ENCODE data around the gene NIPAL1. TPM values are rescaled to one million over a fixed set of nuclear protein-coding genes. Genes with fewer than 3 reads are reported as not detected.
A peak's percentile ranks its signal among the peaks of the same experiment; 100 is the strongest.

NIPAL1 gene
- total RNA-seq, 1 experiment from 2014 or later: 7.1 TPM

- TF ChIP-seq E2F5 (CRISPR knock-in tag; IDR thresholded peaks at IDR 0.05): no peak
- no peak for TF ChIP-seq GABPB1 (CRISPR knock-in tag; IDR thresholded peaks at IDR 0.05)
- TF ChIP-seq MAX (CRISPR knock-in tag; IDR thresholded peaks at IDR 0.05): no peak
- TF ChIP-seq CREM (CRISPR knock-in tag; IDR thresholded peaks at IDR 0.05): no peak
- TF ChIP-seq GRHL2 (CRISPR knock-in tag; IDR thresholded peaks at IDR 0.05; ENCODE audit: insufficient replicate concordance, severe bottlenecking): no peak
- TF ChIP-seq ZNF671 (CRISPR knock-in tag; IDR thresholded peaks at IDR 0.05): no peak
- TF ChIP-seq, protein P1, sequence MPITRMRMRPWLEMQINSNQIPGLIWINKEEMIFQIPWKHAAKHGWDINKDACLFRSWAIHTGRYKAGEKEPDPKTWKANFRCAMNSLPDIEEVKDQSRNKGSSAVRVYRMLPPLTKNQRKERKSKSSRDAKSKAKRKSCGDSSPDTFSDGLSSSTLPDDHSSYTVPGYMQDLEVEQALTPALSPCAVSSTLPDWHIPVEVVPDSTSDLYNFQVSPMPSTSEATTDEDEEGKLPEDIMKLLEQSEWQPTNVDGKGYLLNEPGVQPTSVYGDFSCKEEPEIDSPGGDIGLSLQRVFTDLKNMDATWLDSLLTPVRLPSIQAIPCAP (CRISPR knock-in tag; IDR thresholded peaks at IDR 0.05): no peak
- no peak for TF ChIP-seq TP53 (CRISPR knock-in tag; IDR thresholded peaks at IDR 0.05)
- TF ChIP-seq, protein P2, sequence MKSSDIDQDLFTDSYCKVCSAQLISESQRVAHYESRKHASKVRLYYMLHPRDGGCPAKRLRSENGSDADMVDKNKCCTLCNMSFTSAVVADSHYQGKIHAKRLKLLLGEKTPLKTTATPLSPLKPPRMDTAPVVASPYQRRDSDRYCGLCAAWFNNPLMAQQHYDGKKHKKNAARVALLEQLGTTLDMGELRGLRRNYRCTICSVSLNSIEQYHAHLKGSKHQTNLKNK (CRISPR knock-in tag; IDR thresholded peaks at IDR 0.05): no peak
- TF ChIP-seq HMGA2 (CRISPR knock-in tag; IDR thresholded peaks at IDR 0.05): no peak
Measured at GRCh38 chr4:48081196-48081595, 64.6 kb downstream of the NIPAL1 start (continued).

DNA sequence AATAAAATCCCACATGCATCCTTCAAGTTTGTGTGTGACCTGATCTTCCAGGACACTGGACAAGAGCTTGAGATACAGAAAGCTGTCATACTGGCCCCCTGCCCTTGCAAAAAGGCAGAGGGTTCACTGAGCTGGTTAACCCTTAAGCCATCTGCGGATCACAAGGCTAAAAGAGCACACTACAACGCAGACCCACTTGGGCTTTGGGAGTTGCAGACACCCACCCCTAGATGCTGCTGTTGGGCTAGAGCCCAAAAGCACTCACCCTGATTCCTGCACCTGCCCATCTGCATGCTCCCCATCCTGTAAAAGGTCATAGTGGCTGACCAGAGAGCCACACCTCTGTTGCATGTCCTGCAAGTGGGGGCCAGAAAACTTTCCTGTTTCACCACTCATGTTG is 66.4 kb downstream of the NIPAL1 start:
- Mint-ChIP-seq H3K4me3 (no peak overlapping the region), H3K27me3 (ENCODE audit: low read depth) (no peaks in the 10 kb centered on the region; the same call in 1 of the 2 replicates)
- ATAC-seq: peak; percentile 83

More for the DNA sequence above, 66.4 kb downstream of the NIPAL1 start:
- Mint-ChIP-seq H3K36me3 (no peaks in the 10 kb centered on the region), H3K9me3 (peaks cover 4% of the 10 kb centered on the region; the same call in 1 of the 2 replicates), H3K4me1 (peaks cover 3% of the 10 kb centered on the region; the same call in 1 of the 2 replicates), H3K27ac (no peak overlapping the region)
- DNase-seq (ENCODE audit: low spot score): no peak
- POLR2A ChIA-PET: interaction anchor here (0.6 kb wide), 1 partner anchor 82 kb away, joined by 3 read pairs; no protein-coding TSS in a partner anchor
- TF ChIP-seq, protein P3, sequence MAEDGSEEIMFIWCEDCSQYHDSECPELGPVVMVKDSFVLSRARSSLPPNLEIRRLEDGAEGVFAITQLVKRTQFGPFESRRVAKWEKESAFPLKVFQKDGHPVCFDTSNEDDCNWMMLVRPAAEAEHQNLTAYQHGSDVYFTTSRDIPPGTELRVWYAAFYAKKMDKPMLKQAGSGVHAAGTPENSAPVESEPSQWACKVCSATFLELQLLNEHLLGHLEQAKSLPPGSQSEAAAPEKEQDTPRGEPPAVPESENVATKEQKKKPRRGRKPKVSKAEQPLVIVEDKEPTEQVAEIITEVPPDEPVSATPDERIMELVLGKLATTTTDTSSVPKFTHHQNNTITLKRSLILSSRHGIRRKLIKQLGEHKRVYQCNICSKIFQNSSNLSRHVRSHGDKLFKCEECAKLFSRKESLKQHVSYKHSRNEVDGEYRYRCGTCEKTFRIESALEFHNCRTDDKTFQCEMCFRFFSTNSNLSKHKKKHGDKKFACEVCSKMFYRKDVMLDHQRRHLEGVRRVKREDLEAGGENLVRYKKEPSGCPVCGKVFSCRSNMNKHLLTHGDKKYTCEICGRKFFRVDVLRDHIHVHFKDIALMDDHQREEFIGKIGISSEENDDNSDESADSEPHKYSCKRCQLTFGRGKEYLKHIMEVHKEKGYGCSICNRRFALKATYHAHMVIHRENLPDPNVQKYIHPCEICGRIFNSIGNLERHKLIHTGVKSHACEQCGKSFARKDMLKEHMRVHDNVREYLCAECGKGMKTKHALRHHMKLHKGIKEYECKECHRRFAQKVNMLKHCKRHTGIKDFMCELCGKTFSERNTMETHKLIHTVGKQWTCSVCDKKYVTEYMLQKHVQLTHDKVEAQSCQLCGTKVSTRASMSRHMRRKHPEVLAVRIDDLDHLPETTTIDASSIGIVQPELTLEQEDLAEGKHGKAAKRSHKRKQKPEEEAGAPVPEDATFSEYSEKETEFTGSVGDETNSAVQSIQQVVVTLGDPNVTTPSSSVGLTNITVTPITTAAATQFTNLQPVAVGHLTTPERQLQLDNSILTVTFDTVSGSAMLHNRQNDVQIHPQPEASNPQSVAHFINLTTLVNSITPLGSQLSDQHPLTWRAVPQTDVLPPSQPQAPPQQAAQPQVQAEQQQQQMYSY (CRISPR knock-in tag; IDR thresholded peaks at IDR 0.05): no peak
- TF ChIP-seq JAZF1 (CRISPR knock-in tag; IDR thresholded peaks at IDR 0.05) (no peak), ZNF423 (CRISPR knock-in tag; IDR thresholded peaks at IDR 0.05) (no peak), SOX15 (CRISPR knock-in tag; IDR thresholded peaks at IDR 0.05) (no peak), HMGA2 (CRISPR knock-in tag; IDR thresholded peaks at IDR 0.05) (no peak), GABPB1 (CRISPR knock-in tag; IDR thresholded peaks at IDR 0.05) (no peak), SP1 (CRISPR knock-in tag; conservative IDR thresholded peaks at IDR 0.05) (no peak), ATF1 (CRISPR knock-in tag; IDR thresholded peaks at IDR 0.05) (no peak), IRF2 (CRISPR knock-in tag; IDR thresholded peaks at IDR 0.05; ENCODE audit: borderline replicate concordance, low read depth) (no peak), ATF6 (CRISPR knock-in tag; IDR thresholded peaks at IDR 0.05) (no peak), NFATC4 (CRISPR knock-in tag; IDR thresholded peaks at IDR 0.05) (no peak), EMX1 (CRISPR knock-in tag; IDR thresholded peaks at IDR 0.05) (no peak), E2F1 (CRISPR knock-in tag; IDR thresholded peaks at IDR 0.05) (no peak), ZNF317 (CRISPR knock-in tag; IDR thresholded peaks at IDR 0.05; ENCODE audit: borderline replicate concordance, low read depth) (no peak), NR2C2 (CRISPR knock-in tag; IDR thresholded peaks at IDR 0.05) (no peak)
- TF ChIP-seq, protein P2 (CRISPR knock-in tag; IDR thresholded peaks at IDR 0.05): no peak
- TF ChIP-seq, protein P4, sequence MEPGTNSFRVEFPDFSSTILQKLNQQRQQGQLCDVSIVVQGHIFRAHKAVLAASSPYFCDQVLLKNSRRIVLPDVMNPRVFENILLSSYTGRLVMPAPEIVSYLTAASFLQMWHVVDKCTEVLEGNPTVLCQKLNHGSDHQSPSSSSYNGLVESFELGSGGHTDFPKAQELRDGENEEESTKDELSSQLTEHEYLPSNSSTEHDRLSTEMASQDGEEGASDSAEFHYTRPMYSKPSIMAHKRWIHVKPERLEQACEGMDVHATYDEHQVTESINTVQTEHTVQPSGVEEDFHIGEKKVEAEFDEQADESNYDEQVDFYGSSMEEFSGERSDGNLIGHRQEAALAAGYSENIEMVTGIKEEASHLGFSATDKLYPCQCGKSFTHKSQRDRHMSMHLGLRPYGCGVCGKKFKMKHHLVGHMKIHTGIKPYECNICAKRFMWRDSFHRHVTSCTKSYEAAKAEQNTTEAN (CRISPR knock-in tag; IDR thresholded peaks at IDR 0.05): no peak
- TF ChIP-seq, protein P1 (CRISPR knock-in tag; IDR thresholded peaks at IDR 0.05): no peak
- CTCF ChIA-PET: interaction anchor here (1.2 to 1.9 kb wide), 4 partner anchors 10 to 149 kb away, joined by 3 to 7 read pairs (median 4); partner anchors contain the start of gene CNGA1
